Measurements from ENCODE around the gene DGUOK. TPM values are rescaled to one million over a fixed set of nuclear protein-coding genes. Genes with fewer than 3 reads are reported as not detected.

DGUOK gene
- polyA plus RNA-seq, 1 donor (not counting 4 experiments of a cell fraction or from before 2014, with no cell fraction given): 102 TPM

- Histone ChIP-seq H4K20me1 (ENCODE audit: control insufficient read depth, extremely low read depth, insufficient read depth, low read length) (no peaks in the 10 kb centered on the region), H3K79me2 (ENCODE audit: control insufficient read depth, insufficient read depth, low read length) (no peaks in the 10 kb centered on the region), H3K27ac (ENCODE audit: control insufficient read depth, insufficient read depth, low read length) (no peak overlapping the region), H3K4me3 (ENCODE audit: control insufficient read depth in 2 of 3, extremely low read depth in 1 of 3, insufficient read depth in 2 of 3, low read depth in 1 of 3, low read length in 3 of 3) (no peak overlapping the region), H3K9ac (ENCODE audit: control insufficient read depth, extremely low read depth, insufficient read depth, low read length) (no peak overlapping the region), H2AFZ (ENCODE audit: control insufficient read depth, low read length) (no peak overlapping the region), H3K9me1 (ENCODE audit: control insufficient read depth, extremely low read depth, insufficient read depth, low read length) (no peaks in the 10 kb centered on the region), H3K4me1 (ENCODE audit: control insufficient read depth, extremely low read depth, insufficient read depth, low read length) (no peaks in the 10 kb centered on the region), H3K4me2 (ENCODE audit: control insufficient read depth, extremely low read depth, insufficient read depth, low read depth, low read length) (no peak overlapping the region), H3K9me3 (ENCODE audit: control insufficient read depth, low read depth, low read length) (no peaks in the 10 kb centered on the region), H3K36me3 (ENCODE audit: control insufficient read depth in 2 of 2, extremely low read depth in 1 of 2, insufficient read depth in 2 of 2, low read length in 2 of 2) (no peaks in the 10 kb centered on the region), H3K27me3 (ENCODE audit: control insufficient read depth, extremely low read depth, insufficient read depth, low read length) (no peaks in the 10 kb centered on the region)
- dilution Hi-C loops (cut with MboI; ENCODE audit: extremely low pct_ligation_motif_present, low sequenced_read_pairs): no loop called here
- DNase-seq (ENCODE audit: low read depth, low spot score) (no peak), FAIRE-seq (no peak)
- no peak for TF ChIP-seq EZH2 (IDR thresholded peaks at IDR 0.05; ENCODE audit: low read length)
- TF ChIP-seq, protein P1, sequence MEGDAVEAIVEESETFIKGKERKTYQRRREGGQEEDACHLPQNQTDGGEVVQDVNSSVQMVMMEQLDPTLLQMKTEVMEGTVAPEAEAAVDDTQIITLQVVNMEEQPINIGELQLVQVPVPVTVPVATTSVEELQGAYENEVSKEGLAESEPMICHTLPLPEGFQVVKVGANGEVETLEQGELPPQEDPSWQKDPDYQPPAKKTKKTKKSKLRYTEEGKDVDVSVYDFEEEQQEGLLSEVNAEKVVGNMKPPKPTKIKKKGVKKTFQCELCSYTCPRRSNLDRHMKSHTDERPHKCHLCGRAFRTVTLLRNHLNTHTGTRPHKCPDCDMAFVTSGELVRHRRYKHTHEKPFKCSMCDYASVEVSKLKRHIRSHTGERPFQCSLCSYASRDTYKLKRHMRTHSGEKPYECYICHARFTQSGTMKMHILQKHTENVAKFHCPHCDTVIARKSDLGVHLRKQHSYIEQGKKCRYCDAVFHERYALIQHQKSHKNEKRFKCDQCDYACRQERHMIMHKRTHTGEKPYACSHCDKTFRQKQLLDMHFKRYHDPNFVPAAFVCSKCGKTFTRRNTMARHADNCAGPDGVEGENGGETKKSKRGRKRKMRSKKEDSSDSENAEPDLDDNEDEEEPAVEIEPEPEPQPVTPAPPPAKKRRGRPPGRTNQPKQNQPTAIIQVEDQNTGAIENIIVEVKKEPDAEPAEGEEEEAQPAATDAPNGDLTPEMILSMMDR (optimal IDR thresholded peaks at IDR 0.05 in 1 of 3, IDR thresholded peaks at IDR 0.05 in 1 of 3, conservative IDR thresholded peaks at IDR 0.05 in 1 of 3; ENCODE audit: extremely low read depth in 1 of 3, insufficient read depth in 2 of 3, low read length in 3 of 3): no peak
Observed at GRCh38 chr2:73910873-73911547, 15.7 kb upstream of the DGUOK start.

- no peaks in the 10 kb centered on the region for H3K9me1 ChIP-seq (ENCODE audit: control insufficient read depth, extremely low read depth, insufficient read depth, low read length)
- H4K20me1 ChIP-seq (ENCODE audit: control insufficient read depth, extremely low read depth, insufficient read depth, low read length): no peaks in the 10 kb centered on the region
- H2AFZ ChIP-seq (ENCODE audit: control insufficient read depth, low read length): no peak overlapping the region
- no peak overlapping the region for H3K9ac ChIP-seq (ENCODE audit: control insufficient read depth, extremely low read depth, insufficient read depth, low read length)
- no peaks in the 10 kb centered on the region for H3K9me3 ChIP-seq (ENCODE audit: control insufficient read depth, low read depth, low read length)
- no peaks in the 10 kb centered on the region for H3K4me1 ChIP-seq (ENCODE audit: control insufficient read depth, extremely low read depth, insufficient read depth, low read length)
- no peaks in the 10 kb centered on the region for H3K36me3 ChIP-seq (ENCODE audit: control insufficient read depth in 2 of 2, extremely low read depth in 1 of 2, insufficient read depth in 2 of 2, low read length in 2 of 2)
- no peak for TF ChIP-seq EZH2 (IDR thresholded peaks at IDR 0.05; ENCODE audit: low read length)
- TF ChIP-seq, protein P1 (optimal IDR thresholded peaks at IDR 0.05 in 1 of 3, IDR thresholded peaks at IDR 0.05 in 1 of 3, conservative IDR thresholded peaks at IDR 0.05 in 1 of 3; ENCODE audit: extremely low read depth in 1 of 3, insufficient read depth in 2 of 3, low read length in 3 of 3): no peak
- no peaks in the 10 kb centered on the region for H3K27me3 ChIP-seq (ENCODE audit: control insufficient read depth, extremely low read depth, insufficient read depth, low read length)
- no peak overlapping the region for H3K27ac ChIP-seq (ENCODE audit: control insufficient read depth, insufficient read depth, low read length)
- no peaks in the 10 kb centered on the region for H3K79me2 ChIP-seq (ENCODE audit: control insufficient read depth, insufficient read depth, low read length)
- DNase-seq (ENCODE audit: low read depth, low spot score): no peak
- dilution Hi-C loops (cut with MboI; ENCODE audit: extremely low pct_ligation_motif_present, low sequenced_read_pairs): no loop called here
- H3K4me2 ChIP-seq (ENCODE audit: control insufficient read depth, extremely low read depth, insufficient read depth, low read depth, low read length): no peak overlapping the region
- no peak for FAIRE-seq
- H3K4me3 ChIP-seq (ENCODE audit: control insufficient read depth in 2 of 3, extremely low read depth in 1 of 3, insufficient read depth in 2 of 3, low read depth in 1 of 3, low read length in 3 of 3): no peak overlapping the region
Observed at GRCh38 chr2:73911548-73912208, 15.0 kb upstream of the DGUOK start.
